ENCODE data around the gene COG6.

The COG6 gene

GRCh38 chr13:39773833-39774232, 118.4 kb downstream of the COG6 start:
- no peak for DNase-seq

DNA sequence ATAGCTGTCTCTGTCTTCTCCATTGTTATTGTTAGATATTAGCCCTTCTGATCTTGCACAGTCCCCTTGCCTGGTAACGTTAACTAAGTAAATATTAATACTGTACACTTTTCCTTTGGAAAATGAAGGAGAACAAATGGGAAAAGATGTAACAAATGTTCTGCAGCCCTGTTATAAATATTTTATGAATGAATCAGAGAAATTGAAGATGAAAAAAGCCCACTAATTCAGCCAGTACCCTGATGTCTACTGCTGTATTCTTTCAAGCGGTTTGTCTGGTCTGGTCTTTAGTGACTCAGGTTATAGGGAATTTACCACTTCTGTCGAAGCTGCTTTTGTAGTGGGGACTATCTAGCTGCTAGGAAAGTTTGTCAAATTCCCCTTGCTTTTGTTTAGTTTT, 121.0 kb downstream of the COG6 start:
- no peak for DNase-seq

DNA sequence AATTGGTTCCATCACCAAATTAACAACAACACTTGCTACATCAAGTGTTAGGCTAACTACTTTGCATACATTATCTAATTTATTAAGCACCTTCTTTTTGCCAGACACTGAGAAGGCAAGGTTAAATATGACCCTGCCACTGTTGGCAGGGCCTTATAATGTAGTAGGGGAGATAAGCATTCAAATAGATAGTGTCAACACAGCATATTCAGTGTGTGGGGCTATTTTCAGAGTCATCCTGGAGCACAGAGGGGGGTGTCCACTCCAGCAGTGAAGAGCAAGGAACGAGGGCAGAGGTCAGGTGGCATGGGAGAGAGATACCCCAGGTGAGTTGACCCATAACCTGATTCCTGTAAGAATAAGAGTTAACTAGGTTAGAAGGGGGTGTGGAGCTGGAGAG, 121.6 kb downstream of the COG6 start:
- no peak for DNase-seq

GRCh38 chr13:39777527-39778061, 122.1 kb downstream of the COG6 start:
- peak; percentile 37 for DNase-seq

GRCh38 chr13:39779337-39780265, 124.1 kb downstream of the COG6 start:
- DNase-seq = no peak

- DNase-seq = no peak
Measured at GRCh38 chr13:39780711-39781110, 125.2 kb downstream of the COG6 start.

DNA sequence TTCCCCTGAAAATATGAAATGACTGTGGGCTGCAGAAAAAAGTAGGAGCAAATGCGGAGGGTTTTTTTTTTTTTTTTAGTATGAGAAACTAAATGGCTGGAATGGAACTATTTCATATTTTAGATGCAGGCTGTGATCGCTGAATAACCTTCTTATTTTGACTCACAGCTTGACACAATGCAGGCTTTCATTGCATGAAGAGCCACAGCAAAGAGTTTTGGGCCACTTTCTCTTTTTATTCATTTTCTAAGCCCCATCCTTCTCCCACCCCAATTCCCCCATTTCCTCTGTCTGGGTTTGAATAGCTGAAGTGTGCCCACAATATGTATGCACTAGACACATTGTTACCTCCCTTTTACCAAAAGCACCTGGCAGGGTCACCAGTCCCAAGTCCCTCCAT, 125.9 kb downstream of the COG6 start:
- DNase-seq = no peak

DNA sequence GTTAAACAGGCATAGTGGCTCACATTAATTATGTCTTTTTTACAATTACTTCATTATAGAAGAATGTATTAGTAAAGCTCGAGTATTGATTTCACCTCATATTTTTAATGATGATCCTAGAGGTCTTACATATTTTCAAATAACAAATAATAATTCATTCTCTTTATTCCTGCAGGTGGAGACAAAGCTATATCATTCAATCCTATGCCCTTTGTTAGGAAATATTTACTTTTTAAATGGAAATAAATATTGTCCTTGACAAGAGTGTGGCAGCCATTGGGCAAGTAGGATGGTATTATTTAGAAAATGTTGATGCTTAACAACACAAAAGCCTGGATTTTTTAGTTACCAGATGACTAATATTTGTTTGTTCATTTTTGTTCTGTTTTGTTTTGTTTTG, 127.6 kb downstream of the COG6 start:
- DNase-seq = no peak

DNA sequence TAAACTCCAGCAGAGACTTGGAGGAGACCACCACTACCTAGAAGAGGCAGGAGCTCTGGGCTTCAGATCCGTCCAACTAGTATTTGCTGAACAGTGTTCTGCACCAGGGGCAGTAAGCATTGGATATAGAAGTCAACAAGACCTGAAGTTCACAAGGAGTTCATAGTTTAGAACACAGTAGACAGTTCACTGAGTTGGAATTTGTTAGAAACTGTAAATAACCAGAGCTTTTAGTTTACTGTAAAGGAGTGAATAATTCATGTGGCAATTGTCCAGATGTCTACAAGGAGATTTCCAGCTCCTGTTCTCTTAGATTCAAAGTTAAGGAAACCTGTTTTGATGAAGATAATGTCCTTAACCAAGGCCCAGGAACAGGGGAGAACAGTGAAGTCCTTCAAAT, 128.9 kb downstream of the COG6 start:
- DNase-seq = no peak

DNA sequence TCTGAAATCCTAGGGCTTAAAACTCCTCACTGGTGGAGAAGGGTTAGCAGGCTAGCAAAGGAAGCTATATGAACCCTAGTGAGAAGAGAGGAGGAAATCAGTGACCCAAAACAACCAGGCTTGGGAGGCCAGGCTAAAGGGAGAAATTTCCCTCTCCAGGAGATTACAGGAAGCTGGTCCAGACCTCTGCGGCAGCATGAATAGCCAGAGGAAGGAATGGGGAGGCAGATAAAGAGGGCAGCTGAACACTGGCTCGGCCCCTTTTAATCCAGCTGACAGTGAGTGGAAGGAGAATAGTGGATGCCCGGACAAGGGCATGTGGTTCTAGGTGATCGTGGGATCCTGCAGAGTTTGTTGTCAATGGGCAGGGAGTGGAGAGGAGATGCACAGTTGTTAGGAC, 130.6 kb downstream of the COG6 start:
- DNase-seq = no peak

- DNase-seq = no peak
Measured at GRCh38 chr13:39787086-39787487, 131.6 kb downstream of the COG6 start.

- no peak for DNase-seq
Measured at GRCh38 chr13:39788102-39788501, 132.6 kb downstream of the COG6 start.

- no peak for DNase-seq
Measured at GRCh38 chr13:39789451-39789850, 134.0 kb downstream of the COG6 start.

Data from activated CD4-positive, CD25-positive, alpha-beta regulatory T cell treated with anti-CD3 and anti-CD28 coated beads, Interleukin-2, amount 50 U/mL, for 72 hours (primary cell).